MM.1S (cell line): ENCODE data around the gene LBX2.

ENCODE experiments used
- DNase-seq: peaks from one replicate; pipeline ENCODE4 v3.0.0-alpha.2; 2015
- H2AFZ ChIP-seq: fragments of 300-600 bp; sonication (generic); 2 replicates; pipeline ENCODE4 v1.6.0; 2016; ENCODE audit warnings: antibody characterized with exemption, low read length
- H3F3A ChIP-seq: fragments of 300-600 bp; sonication (generic); 2 replicates; pipeline ENCODE4 v1.6.1; 2016; ENCODE audit warnings: mild to moderate bottlenecking, antibody characterized with exemption, low read length, moderate library complexity, mixed read lengths; ENCODE audit not compliant: insufficient read depth
- H3K27ac ChIP-seq: fragments of 300-600 bp; sonication (generic); 2 replicates; pipeline ENCODE4 v1.5.1; 2016; ENCODE audit warnings: mild to moderate bottlenecking, low read length
- H3K27me3 ChIP-seq: fragments of 300-600 bp; sonication (generic); replicated peaks from 2 replicates; pipeline ENCODE4 v1.6.0; 2016; ENCODE audit warnings: low read length; ENCODE audit not compliant: insufficient read depth
- H3K36me3 ChIP-seq: fragments of 300-600 bp; sonication (generic); replicated peaks from 2 replicates; pipeline ENCODE4 v1.6.1; 2016; ENCODE audit warnings: mild to moderate bottlenecking, low read length, mixed read lengths; ENCODE audit not compliant: insufficient read depth
- H3K4me1 ChIP-seq: fragments of 300-600 bp; sonication (generic); 2 replicates; pipeline ENCODE4 v1.6.1; 2016; ENCODE audit warnings: low read length, mixed read lengths
- H3K4me2 ChIP-seq: fragments of 300-600 bp; sonication (generic); 2 replicates; pipeline ENCODE4 v1.6.0; 2016; ENCODE audit warnings: low read depth, low read length
- H3K4me3 ChIP-seq: fragments of 300-600 bp; sonication (generic); 2 replicates; pipeline ENCODE4 v1.5.1; 2016; ENCODE audit warnings: low read length, mixed read lengths
- H3K79me2 ChIP-seq: fragments of 300-600 bp; sonication (generic); 2 replicates; pipeline ENCODE4 v1.6.1; 2016; ENCODE audit warnings: mixed run types, low read length, mixed read lengths
- H3K9ac ChIP-seq: fragments of 300-600 bp; sonication (generic); 2 replicates; pipeline ENCODE4 v1.6.1; 2016; ENCODE audit warnings: low read length, mixed read lengths
- H3K9me2 ChIP-seq: fragments of 300-600 bp; sonication (generic); replicated peaks from 2 replicates; pipeline ENCODE4 v1.6.1; 2016; ENCODE audit warnings: mild to moderate bottlenecking, low read length, mixed read lengths; ENCODE audit not compliant: insufficient read depth
- H3K9me3 ChIP-seq: fragments of 300-600 bp; sonication (generic); replicated peaks from 2 replicates; pipeline ENCODE4 v1.6.1; 2016; ENCODE audit warnings: mild to moderate bottlenecking, low read length, mixed read lengths; ENCODE audit not compliant: insufficient read depth
- H4K20me1 ChIP-seq: fragments of 300-600 bp; sonication (generic); 2 replicates; pipeline ENCODE4 v1.6.1; 2016; ENCODE audit warnings: mild to moderate bottlenecking, low read length, moderate library complexity, mixed read lengths; ENCODE audit not compliant: insufficient read depth
- EZH2 ChIP-seq: fragments of 300-600 bp; sonication (generic); optimal IDR thresholded peaks from 2 replicates; pipeline ENCODE3; 2017; ENCODE audit warnings: low read depth, mild to moderate bottlenecking, antibody characterized with exemption, low read length, mixed read lengths
- EZH2phosphoT487 ChIP-seq: fragments of 300-600 bp; sonication (generic); IDR thresholded peaks from 2 replicates; pipeline ENCODE4 v1.6.1; 2018; ENCODE audit warnings: antibody characterized with exemption, low read length
- TF ChIP-seq, protein P1 (sequence below): fragments of 300-600 bp; sonication (generic); IDR thresholded peaks from 2 replicates; pipeline ENCODE4 v1.5.1; 2016; ENCODE audit warnings: antibody characterized with exemption, low read length, mixed read lengths

LBX2 gene

GRCh38 chr2:74458938-74459363 lies 40.5 kb downstream of the LBX2 start:
- H4K20me1 ChIP-seq: no peaks in the 10 kb centered on the region
- H3K36me3 ChIP-seq: no peaks in the 10 kb centered on the region
- H3K4me1 ChIP-seq: peaks cover 16% of the 10 kb centered on the region
- H3K27ac ChIP-seq: peak overlapping the region; percentile 2; the same call in 1 of the 2 replicates
- H3K79me2 ChIP-seq: peaks cover 31% of the 10 kb centered on the region
- no peaks in the 10 kb centered on the region for H3K9me3 ChIP-seq
- H3K9me2 ChIP-seq: no peaks in the 10 kb centered on the region
- no peak for DNase-seq
- peak overlapping the region; percentile 57 for H3K9ac ChIP-seq
- peaks cover 13% of the 10 kb centered on the region; the same call in 1 of the 2 replicates for H3F3A ChIP-seq
- TF ChIP-seq EZH2 (no peak), EZH2phosphoT487 (no peak)
- TF ChIP-seq, protein P1, sequence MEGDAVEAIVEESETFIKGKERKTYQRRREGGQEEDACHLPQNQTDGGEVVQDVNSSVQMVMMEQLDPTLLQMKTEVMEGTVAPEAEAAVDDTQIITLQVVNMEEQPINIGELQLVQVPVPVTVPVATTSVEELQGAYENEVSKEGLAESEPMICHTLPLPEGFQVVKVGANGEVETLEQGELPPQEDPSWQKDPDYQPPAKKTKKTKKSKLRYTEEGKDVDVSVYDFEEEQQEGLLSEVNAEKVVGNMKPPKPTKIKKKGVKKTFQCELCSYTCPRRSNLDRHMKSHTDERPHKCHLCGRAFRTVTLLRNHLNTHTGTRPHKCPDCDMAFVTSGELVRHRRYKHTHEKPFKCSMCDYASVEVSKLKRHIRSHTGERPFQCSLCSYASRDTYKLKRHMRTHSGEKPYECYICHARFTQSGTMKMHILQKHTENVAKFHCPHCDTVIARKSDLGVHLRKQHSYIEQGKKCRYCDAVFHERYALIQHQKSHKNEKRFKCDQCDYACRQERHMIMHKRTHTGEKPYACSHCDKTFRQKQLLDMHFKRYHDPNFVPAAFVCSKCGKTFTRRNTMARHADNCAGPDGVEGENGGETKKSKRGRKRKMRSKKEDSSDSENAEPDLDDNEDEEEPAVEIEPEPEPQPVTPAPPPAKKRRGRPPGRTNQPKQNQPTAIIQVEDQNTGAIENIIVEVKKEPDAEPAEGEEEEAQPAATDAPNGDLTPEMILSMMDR: no peak
- H3K4me3 ChIP-seq: peak overlapping the region; percentile 69
- no peaks in the 10 kb centered on the region for H3K27me3 ChIP-seq
- peak overlapping the region; percentile 77 for H3K4me2 ChIP-seq
- H2AFZ ChIP-seq: no peak overlapping the region

DNA sequence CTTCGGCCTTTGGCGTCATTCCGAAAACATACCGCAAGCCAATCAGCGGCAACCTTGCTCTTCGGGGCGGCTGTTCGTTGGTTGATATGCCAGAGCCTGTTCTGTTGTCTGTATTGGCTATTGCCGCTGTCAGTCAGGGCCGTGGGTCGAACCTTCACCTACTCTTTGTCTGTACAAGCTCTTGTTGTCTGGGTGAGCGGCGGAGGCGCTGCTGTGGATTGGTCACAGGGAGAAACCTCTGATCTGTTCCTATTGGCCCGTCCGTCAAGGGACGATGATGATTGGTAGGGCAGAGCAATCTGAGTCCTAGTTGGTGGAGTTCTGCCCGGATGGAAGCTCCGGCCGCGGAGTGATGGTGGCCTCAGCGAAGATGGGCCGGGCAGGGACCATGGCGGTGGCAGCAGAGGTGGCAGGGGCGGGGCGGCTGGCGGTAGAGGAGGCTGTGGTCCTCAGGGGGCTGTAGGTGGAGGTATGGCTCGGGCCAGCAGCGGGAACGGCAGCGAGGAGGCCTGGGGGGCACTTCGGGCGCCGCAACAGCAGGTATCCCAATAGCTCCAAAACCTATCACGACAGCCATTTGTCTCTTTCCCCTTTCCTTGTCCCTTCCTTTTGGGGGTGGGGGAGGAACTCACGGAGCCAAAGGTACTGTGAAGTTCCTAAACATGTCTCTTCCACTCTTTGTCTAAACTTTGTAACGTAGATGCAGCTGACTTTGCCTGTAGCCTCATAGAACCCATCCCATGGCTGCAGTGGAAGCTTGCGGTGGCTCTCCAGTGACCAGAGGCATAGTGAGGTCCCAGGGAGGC lies 41.1 kb downstream of the LBX2 start, which contains the start of gene WBP1:
TSS of gene WBP1 (plus strand) at position 307 of the 806 bp plus-strand sequence. CDS start at position 472, 165 bp downstream.
- Histone ChIP-seq H3K9ac (peak within 1 kb of the TSS; percentile 92), H3K27me3 (no peaks in the 10 kb centered on the region), H3K4me2 (peak within 1 kb of the TSS; percentile 86), H3K36me3 (no peaks in the 10 kb centered on the region), H3K27ac (peak within 1 kb of the TSS; percentile 97), H3K9me2 (no peaks in the 10 kb centered on the region), H3K4me1 (peaks cover 16% of the 10 kb centered on the region), H3K9me3 (no peaks in the 10 kb centered on the region), H3F3A (peaks cover 13% of the 10 kb centered on the region; the same call in 1 of the 2 replicates), H2AFZ (peak within 1 kb of the TSS; percentile 85), H3K4me3 (peak within 1 kb of the TSS; percentile 86), H4K20me1 (no peaks in the 10 kb centered on the region), H3K79me2 (peaks cover 30% of the 10 kb centered on the region)
- TF ChIP-seq, protein P1: no peak
- peak; percentile 100 for DNase-seq

DNA sequence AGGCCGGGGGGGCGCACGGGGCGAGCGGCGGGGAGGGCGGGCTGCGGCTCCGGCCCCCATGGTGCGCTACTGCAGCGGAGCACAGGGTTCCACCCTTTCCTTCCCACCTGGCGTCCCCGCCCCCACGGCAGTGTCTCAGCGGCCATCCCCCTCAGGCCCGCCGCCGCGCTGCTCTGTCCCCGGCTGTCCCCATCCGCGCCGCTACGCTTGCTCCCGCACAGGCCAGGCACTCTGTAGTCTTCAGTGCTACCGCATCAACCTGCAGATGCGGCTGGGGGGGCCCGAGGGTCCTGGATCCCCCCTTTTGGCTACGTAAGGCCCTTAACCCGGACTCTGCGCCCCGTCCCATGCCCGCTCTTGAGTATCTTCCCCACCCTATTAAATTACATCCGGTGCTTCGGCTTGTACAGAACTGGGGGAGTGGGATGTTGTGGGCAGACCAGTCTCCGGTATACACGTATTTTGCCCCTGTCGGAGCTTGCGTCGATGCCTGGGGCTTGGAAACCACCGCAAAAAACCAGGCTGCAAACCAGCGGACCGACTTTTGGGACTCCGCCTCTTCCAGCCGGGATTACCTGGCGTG lies 41.8 kb downstream of the LBX2 start:
- no peaks in the 10 kb centered on the region for H4K20me1 ChIP-seq
- H3K27me3 ChIP-seq: no peaks in the 10 kb centered on the region
- peak; percentile 85 for DNase-seq
- no peaks in the 10 kb centered on the region for H3K9me2 ChIP-seq
- H3K9me3 ChIP-seq: no peaks in the 10 kb centered on the region
- peaks cover 23% of the 10 kb centered on the region for H3K79me2 ChIP-seq
- H3F3A ChIP-seq: peaks cover 13% of the 10 kb centered on the region; the same call in 1 of the 2 replicates
- H3K4me3 ChIP-seq: peak overlapping the region; percentile 86
- peak overlapping the region; percentile 92 for H3K9ac ChIP-seq
- H3K4me1 ChIP-seq: peaks cover 19% of the 10 kb centered on the region
- H3K27ac ChIP-seq: peak overlapping the region; percentile 97
- TF ChIP-seq, protein P1: no peak
- H2AFZ ChIP-seq: peak overlapping the region; percentile 83
- H3K4me2 ChIP-seq: peak overlapping the region; percentile 86
- no peaks in the 10 kb centered on the region for H3K36me3 ChIP-seq
